Testis (tissue), 2 donors: ENCODE results near the gene CALHM6.

ENCODE experiments used
- CTCF ChIP-seq, 3 experiments: fragments of 450-650 bp in 2 of 3; fragments of 200-600 bp in 1 of 3; sonication (generic) in 1 of 3; IDR thresholded peaks; one replicate each; pipeline ENCODE4 v1.5.1; 2016 to 2019; ENCODE audit warnings: antibody characterized with exemption in 3 of 3, mild to moderate bottlenecking in 2 of 3, moderate library complexity in 1 of 3
- POLR2A ChIP-seq: fragments of 450-650 bp; IDR thresholded peaks from one replicate; pipeline ENCODE4 v1.6.1; 2017; ENCODE audit warnings: antibody characterized with exemption, mild to moderate bottlenecking, moderate library complexity

- TF ChIP-seq CTCF (IDR thresholded peaks at IDR 0.05) (no peak), POLR2A (no peak)
These were observed 9.3 kb upstream of the CALHM6 start for GRCh38 chr6:116451916-116452315.
